HG03342 (cell line): ENCODE data around the gene EDN1.
"Not testable (repeated sequence)": the region's sequence is repeated elsewhere in the genome, so short reads cannot be mapped to it uniquely, and the experiment has no call there.

Experiments
- ATAC-seq: cut with Tn5 transposase; IDR thresholded peaks from one replicate; pipeline ENCODE4 v1.9.1; 2021; ENCODE audit warnings: mild to moderate bottlenecking, moderate library complexity; ENCODE audit not compliant: unreplicated experiment

Gene EDN1

GRCh38 chr6:12320074-12320473, 29.9 kb downstream of the EDN1 start:
- not testable (repeated sequence) for ATAC-seq

DNA sequence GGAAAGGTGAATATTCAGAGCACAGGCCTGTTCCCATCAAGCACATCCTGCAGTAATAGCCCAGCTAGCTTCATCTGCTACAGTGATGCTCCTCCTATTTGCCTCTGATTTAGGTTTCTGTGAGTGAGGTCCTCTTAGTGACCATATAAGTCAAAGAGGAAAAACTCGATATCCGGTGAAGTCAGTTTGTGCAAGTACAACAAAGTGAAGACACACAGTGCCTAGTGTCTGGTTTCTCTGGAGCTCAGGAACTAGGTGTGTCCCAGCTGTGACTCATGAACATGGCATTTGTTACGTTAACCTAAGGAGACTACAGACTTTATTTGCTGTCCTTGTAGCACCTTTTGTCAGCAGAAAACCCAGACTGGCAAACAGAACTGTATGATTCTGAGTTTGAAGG, 33.9 kb downstream of the EDN1 start:
- no peak for ATAC-seq

GRCh38 chr6:12324748-12325147, 34.6 kb downstream of the EDN1 start:
- no peak for ATAC-seq

DNA sequence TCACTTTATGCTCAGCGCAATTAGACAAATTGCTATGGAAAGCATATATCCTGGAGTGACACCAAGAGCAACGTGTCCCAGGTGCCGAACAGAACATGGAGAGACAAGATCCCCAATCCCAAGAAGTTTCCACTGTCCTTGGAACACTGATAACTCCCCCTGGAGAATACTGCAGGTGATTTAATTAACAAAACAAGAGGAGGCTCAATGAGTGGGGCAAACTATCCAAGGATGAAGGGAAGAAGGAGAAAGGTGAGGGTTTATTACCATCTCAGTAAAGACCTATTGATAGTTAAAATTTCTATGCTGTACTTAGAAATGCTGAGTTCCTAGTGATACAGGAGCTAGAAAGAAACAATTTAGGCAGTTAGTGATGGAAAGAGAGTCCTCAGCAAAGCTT, 35.7 kb downstream of the EDN1 start:
- ATAC-seq, result no peak

GRCh38 chr6:12327391-12327790, 37.2 kb downstream of the EDN1 start:
- no peak for ATAC-seq

DNA sequence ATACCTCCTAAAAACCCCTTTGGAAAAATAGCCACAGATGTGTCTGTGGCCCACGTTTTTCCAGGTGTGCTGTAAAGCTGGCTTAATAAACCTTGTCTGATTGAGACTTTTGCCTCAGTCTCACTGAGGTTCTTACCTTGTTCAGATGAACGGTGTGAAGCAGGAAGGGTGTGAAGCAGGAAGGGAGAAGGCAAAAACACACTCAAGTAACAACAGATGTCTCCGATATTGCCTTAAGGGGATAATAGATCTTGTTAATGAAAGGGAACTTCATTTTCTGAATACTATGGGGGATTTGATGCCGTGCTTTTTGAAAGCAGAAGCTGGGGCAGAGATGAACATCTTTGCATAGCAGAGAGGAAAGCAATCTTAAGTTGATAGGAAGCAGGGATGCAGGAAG, 37.8 kb downstream of the EDN1 start:
- no peak for ATAC-seq

DNA sequence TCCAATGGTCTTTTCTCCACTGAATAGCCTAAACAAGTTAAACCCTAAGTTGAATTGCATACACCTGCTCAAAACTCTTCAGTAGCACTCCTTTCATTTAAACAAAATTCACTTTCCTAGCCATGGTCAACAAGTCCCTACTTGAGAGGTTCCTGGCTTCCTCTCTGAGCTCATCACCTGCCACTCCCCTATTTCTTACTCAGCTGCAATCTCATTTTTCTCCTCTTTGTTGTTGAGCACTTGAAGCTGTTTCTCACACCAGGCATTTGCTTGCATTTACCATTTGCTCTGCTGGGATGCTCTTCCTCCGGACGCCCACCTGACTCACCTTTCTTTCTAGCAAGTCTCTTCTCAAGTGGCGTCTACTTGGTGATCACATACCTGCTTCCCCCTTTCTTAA, 38.5 kb downstream of the EDN1 start:
- no peak for ATAC-seq

- ATAC-seq, result no peak
Measured at GRCh38 chr6:12331474-12331873, 41.3 kb downstream of the EDN1 start.

GRCh38 chr6:12331951-12332749, 42.0 kb downstream of the EDN1 start:
- ATAC-seq, result no peak

- not testable (repeated sequence) for ATAC-seq
Measured at GRCh38 chr6:12332750-12333079, 42.6 kb downstream of the EDN1 start.

GRCh38 chr6:12333128-12333527, 43.0 kb downstream of the EDN1 start:
- no peak for ATAC-seq

DNA sequence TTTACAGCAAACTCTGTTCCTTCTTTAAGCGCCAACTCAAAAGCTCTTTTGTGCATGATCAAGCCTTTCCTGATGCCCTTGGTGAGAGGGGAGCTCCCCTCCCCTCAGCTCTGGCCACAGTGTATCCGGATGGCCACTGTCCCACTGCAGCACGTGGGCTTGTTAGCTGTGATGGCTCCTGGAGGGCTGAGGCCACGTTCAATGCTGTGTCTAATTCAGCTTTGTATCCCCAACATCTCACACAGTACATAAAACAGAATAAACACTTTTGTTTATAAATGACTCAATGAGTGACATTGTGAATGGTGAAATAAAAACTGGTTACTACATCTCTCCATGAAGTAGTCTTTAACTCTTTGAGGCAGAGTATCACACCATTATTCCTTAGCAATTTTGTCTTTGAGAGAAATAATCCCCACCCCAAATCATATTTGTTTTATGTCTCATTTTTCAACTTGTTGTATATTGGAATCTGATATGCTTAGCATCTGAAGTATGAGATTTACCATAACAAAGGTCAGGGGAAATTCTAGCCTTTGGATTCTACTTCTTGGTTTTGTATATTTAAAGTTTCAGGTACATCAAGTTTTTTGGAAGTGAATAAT, 44.5 kb downstream of the EDN1 start:
- no peak for ATAC-seq

GRCh38 chr6:12335131-12335527, 45.0 kb downstream of the EDN1 start:
- no peak for ATAC-seq

- ATAC-seq, result no peak
Measured at GRCh38 chr6:12335717-12336116, 45.6 kb downstream of the EDN1 start.

- no peak for ATAC-seq
Measured at GRCh38 chr6:12336121-12336971, 46.2 kb downstream of the EDN1 start.

GRCh38 chr6:12339022-12339421, 48.9 kb downstream of the EDN1 start:
- no peak for ATAC-seq

- no peak for ATAC-seq
Measured at GRCh38 chr6:12339808-12340487, 49.8 kb downstream of the EDN1 start.

- no peak for ATAC-seq
Measured at GRCh38 chr6:12340488-12340818, 50.3 kb downstream of the EDN1 start.

DNA sequence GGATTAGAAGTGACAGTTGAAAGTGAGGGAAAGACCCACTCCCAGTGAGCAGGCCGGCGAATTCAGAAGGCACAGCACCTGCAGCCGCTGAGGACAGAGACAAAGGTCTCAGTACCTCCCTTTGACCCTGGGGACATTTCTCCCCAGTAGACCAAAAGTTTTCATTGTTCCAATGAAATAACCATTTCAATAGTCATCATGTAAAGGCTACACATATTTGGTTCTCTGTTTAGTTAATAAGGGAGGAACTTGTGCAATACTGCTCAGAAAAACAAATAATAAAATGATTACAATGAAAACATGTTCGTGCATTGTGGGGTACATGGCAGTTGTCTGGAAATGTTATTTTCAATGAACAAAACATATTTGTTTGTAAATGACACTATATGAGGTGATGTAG, 52.5 kb downstream of the EDN1 start:
- no peak for ATAC-seq

GRCh38 chr6:12343122-12343439, 52.9 kb downstream of the EDN1 start:
- no peak for ATAC-seq

DNA sequence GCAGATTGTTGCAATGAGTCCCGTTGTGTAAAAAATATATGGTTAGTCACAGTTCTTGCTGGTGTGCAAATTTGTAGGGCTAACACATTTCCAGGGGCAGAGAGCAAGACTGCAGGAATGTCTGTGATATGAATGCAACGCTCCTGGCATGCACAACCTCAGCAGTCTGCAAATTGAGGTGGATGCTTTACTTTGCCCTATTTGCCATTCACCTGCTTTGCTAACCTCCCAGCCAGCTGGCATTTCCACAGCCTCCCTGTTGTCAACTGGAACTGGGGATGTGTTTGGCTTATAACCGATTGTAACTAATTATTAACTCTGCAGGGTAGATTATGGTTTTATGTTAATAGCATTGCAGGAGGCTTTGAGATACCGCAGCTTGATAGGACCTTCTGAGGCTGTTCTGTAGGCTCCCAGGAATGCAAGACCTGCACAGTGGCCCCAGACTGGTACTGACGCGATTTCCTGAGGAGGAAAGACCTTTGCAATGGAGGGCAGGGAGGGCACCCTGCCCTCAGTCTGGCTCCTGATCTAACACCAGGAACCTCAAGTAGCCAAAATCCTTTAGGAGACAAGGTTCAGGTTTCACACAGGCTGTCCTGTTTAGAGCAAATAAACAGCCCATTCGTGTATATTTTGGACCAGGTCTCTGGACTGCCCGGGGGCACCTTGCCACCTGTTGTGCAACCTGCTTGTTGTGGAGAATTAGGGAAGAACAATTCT, 53.4 kb downstream of the EDN1 start:
- no peak for ATAC-seq
